NOMO-1 treated with dmso at 0.1 percent for 144 hours (cell line): ENCODE measurements around the gene MRPS24.
"Not testable (repeated sequence)": the region's sequence is repeated elsewhere in the genome, so short reads cannot be mapped to it uniquely, and the experiment has no call there.

ENCODE experiments used
- DNase-seq: peaks from one replicate; lab custom pipeline; 2025; ENCODE audit not compliant: unreplicated experiment; lab: John Stamatoyannopoulos, UW

The MRPS24 gene

DNA sequence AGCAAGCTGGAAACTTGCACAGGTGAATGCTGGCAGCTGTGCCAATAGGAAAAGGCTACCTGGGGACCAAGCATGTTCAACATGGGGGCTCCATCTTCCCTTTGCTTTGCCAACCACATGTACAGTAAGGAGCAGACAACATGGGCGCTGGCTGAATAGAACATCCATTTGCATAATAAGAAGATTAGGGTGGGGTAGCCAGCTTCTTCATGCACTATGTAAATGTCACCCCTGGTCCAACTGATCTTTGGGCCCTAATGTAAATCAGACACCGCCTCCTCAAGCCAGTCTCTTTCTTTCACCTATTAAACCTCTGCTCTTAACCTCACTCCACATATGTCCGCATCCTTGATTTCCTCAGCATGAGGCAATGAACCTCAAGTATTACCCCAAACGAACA is 26.0 kb downstream of the MRPS24 start:
- no peak for DNase-seq

DNA sequence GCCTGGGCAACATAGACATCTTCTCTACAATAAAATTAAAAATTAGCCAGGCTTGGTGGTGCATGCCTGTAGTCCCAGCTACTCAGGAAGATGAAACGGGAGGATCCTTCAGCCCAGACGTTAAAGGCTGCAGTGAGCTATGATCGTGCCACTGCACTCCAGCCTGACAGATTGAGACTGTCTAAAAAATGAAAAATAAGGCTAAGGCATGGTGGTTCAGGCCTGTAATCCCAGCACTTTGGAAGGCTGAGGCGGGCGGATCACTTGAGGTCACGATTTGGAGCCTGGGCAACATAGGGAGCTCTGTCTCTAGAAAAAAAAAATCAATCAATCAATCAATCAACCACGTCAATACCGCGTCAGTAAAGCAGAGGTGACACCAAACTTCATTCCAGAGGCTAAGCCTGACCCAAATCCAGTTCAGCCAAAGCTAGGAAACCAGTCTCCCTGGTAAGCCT is 31.1 kb downstream of the MRPS24 start:
- no peak for DNase-seq

DNA sequence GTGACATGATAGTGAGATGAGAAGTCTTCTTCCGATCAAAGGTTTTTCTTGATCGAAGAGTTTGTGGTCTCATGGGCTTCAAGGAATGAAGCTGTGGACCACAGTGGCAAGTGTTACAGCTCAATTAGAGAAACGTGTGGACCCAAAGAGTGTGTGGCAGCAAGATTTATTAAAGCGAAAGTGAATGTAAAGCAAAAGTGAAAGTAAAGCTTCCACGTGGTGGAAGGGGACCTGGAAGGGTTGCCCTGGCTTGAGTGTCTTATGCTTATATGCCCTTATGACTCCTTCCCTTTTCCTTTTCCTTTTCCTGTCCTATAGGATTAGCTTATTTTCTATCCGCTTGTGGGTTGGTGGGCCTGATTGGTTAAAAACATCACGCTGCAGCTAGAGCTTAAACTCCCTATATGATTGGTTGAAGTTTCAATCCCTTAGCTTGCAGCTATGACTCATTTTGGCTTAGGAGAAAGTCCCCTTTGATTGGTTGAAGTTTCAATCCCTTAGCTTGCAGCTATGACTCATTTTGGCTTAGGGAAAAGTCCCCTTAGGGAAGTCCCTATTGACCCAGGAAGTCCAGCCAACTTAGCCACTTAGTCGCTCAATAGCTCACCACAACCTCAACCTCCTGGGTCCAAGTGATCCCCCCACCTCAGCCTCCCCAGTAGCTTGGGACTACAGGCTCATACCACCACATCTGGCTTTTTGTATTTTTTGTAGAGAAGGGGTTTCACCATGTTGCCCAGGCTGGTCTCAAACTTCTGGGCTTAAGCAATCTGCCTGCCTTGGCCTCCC is 34.7 kb downstream of the MRPS24 start:
- peak; percentile 9 for DNase-seq

- DNase-seq = not testable (repeated sequence)
These were observed 38.4 kb downstream of the MRPS24 start for GRCh38 chr7:43830917-43831316.

DNA sequence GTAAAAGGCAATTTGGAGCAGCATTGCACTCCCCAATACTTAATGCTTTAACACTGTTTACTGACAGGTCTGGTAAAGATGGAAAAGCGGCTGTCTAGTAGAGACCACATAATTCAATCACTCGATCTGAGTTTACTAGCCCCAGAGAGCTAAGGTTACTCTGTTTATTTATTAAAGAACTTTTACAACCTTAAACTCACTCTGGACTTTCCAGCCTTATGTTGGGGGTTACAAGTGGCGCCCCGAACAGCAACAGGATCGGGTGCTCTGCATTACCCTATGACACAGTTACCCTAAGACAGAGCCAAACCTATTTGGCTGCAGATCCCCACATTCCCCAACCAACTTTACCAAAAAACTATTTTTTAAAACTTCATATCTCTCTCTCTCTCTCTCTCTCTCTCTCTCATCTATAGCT is 43.9 kb downstream of the MRPS24 start:
- no peak for DNase-seq

GRCh38 chr7:43824963-43825362 is 44.4 kb downstream of the MRPS24 start:
- no peak for DNase-seq

DNA sequence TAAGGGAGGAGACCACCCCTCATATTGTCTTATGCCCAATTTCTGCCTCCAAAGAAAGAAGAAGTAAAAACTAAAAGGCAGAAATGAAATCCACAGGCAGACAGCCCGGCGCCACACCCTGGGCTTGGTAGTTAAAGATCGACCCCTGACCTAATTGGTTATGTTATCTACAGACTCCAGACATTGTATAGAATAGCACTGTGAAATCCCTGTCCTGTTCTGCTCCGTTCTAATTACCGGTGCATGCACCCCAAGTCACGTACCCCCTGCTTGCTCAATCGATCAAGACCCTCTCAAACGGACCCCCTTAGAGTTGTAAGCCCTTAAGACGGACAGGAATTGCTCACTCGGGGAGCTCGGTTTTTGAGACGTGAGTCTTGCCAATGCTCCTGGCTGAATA is 44.8 kb downstream of the MRPS24 start:
- DNase-seq = not testable (repeated sequence)

DNA sequence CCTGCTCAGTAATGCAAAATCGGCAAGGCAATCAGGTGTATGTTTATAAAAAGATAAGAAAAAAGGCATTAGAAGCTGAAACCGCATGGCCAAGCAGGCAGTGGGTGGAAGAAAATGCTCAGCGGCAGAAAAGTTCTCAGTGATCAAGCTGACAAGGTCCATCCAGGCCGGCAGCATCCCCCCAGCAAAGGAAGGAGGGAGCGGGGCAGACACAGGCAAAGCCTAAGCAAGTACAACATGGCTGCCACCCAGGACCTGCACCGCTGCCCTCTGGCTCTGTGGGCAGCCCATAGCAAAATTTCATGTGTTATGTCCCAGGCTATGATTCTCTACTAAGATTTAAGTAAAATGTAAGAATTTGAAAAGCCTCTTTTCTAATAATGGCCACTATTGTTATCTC is 45.4 kb downstream of the MRPS24 start:
- DNase-seq = no peak

GRCh38 chr7:43823425-43823824 is 45.9 kb downstream of the MRPS24 start:
- DNase-seq = not testable (repeated sequence)
